GM12878 (cell line): ENCODE data around the gene RAB25. TPM values are rescaled to one million over a fixed set of nuclear protein-coding genes. Genes with fewer than 3 reads are reported as not detected.

ENCODE experiments used
- ATAC-seq: fragments of 200-7000 bp; cut with Tn5 transposase; 3 replicates; pipeline ENCODE4 v1.9.1; 2020; ENCODE audit warnings: mild to moderate bottlenecking, moderate library complexity
- BruUV-seq: library from RNA; stranded (reverse); fragments of 400-500 nt; replicated peaks from 2 replicates; lab custom pipeline; 2021; lab: Mats Ljungman, UMichigan
- CTCF ChIA-PET: fragments of 300-600 bp; sonication (Branson Sonifier 250); formaldehyde crosslinking; extraction: SDS; loops from one replicate; lab custom pipeline; 2021; ENCODE audit warnings: inconsistent platforms; lab: Yijun Ruan, JAX
- POLR2A ChIA-PET: fragments of 350-600 bp; formaldehyde crosslinking; extraction: SDS; loops from one replicate; lab custom pipeline; 2021; ENCODE audit warnings: inconsistent platforms; lab: Charles Lee
- RAD21 ChIA-PET: fragments of 300-600 bp; sonication (Branson Sonifier 250); formaldehyde crosslinking; loops from one replicate; lab custom pipeline; 2023; ENCODE audit warnings: antibody characterized with exemption; ENCODE audit not compliant: unreplicated experiment; lab: Charles Lee
- SMC1A ChIA-PET: fragments of 300-600 bp; sonication (Branson Sonifier 250); formaldehyde crosslinking; loops from one replicate; lab custom pipeline; 2023; ENCODE audit not compliant: unreplicated experiment, uncharacterized antibody; lab: Charles Lee
- DNase-seq: peaks from one replicate; pipeline ENCODE4 v3.0.0-alpha.2; 2011; ENCODE audit warnings: low read depth, low spot score
- FAIRE-seq: peaks from 3 replicates; lab custom pipeline; 2011; peaks lifted over from hg19 to GRCh38; lab: Jason Lieb, UNC
- H2AFZ ChIP-seq: 2 replicates; pipeline ENCODE4 v1.6.0; 2011; ENCODE audit warnings: low read depth, low read length, control low read depth; ENCODE audit not compliant: control insufficient read depth
- H3K27ac ChIP-seq: 2 replicates; pipeline ENCODE4 v1.5.1; 2011; ENCODE audit warnings: control low read depth; ENCODE audit not compliant: control insufficient read depth, insufficient read depth
- H3K27me3 ChIP-seq, 2 experiments: replicated peaks in 1 of 2; 2 replicates each; pipeline versions ENCODE4 v1.6.0 to v1.6.1; 2011; ENCODE audit warnings: low read length in 1 of 2; ENCODE audit not compliant: control insufficient read depth in 2 of 2, insufficient read depth in 2 of 2
- H3K36me3 ChIP-seq, 2 experiments: 2 replicates each; pipeline ENCODE4 v1.5.1; 2011; ENCODE audit warnings: low read length in 1 of 2; ENCODE audit not compliant: control insufficient read depth in 2 of 2, insufficient read depth in 2 of 2
- H3K4me1 ChIP-seq: 2 replicates; pipeline ENCODE4 v1.6.1; 2011; ENCODE audit warnings: mild to moderate bottlenecking, low read length, moderate library complexity, mixed read lengths; ENCODE audit not compliant: control insufficient read depth, insufficient read depth
- H3K4me2 ChIP-seq: 2 replicates; pipeline ENCODE4 v1.6.0; 2011; ENCODE audit warnings: control low read depth; ENCODE audit not compliant: control insufficient read depth, insufficient read depth
- H3K4me3 ChIP-seq: fragments of 200-600 bp; sonication (generic); 2 replicates; pipeline ENCODE4 v1.5.1; 2016
- H3K79me2 ChIP-seq: 2 replicates; pipeline ENCODE4 v1.6.0; 2011; ENCODE audit warnings: low read length; ENCODE audit not compliant: control insufficient read depth, insufficient read depth
- H3K9ac ChIP-seq: 2 replicates; pipeline ENCODE4 v1.8.0; 2011; ENCODE audit warnings: low read length, control low read depth, mixed read lengths; ENCODE audit not compliant: control insufficient read depth, insufficient read depth
- H3K9me3 ChIP-seq: replicated peaks from 3 replicates; pipeline ENCODE4 v1.5.1; 2011; ENCODE audit warnings: mild to moderate bottlenecking, low read length; ENCODE audit not compliant: control insufficient read depth, insufficient read depth
- H4K20me1 ChIP-seq: 2 replicates; pipeline ENCODE4 v1.6.0; 2011; ENCODE audit not compliant: control insufficient read depth, insufficient read depth
- BCLAF1 ChIP-seq: fragments of 450-650 bp; IDR thresholded peaks from 2 replicates; pipeline ENCODE4 v1.6.1; 2017; ENCODE audit warnings: antibody characterized with exemption, mild to moderate bottlenecking, moderate library complexity
- IRF4 ChIP-seq: IDR thresholded peaks from 2 replicates; pipeline ENCODE4 v1.6.1; 2011; ENCODE audit warnings: low read depth, low read length
- NRF1 ChIP-seq: conservative IDR thresholded peaks from 2 replicates; pipeline ENCODE4 v1.6.1; 2011; ENCODE audit warnings: mild to moderate bottlenecking, low read depth, low read length, improper control_type of control experiment
- POLR2A ChIP-seq: IDR thresholded peaks from 2 replicates; pipeline ENCODE4 v1.6.1; 2011; ENCODE audit warnings: low read depth, mild to moderate bottlenecking, low read length
- PRDM15 ChIP-seq: fragments of 450-650 bp; formaldehyde crosslinking; IDR thresholded peaks from 2 replicates; pipeline ENCODE4 v1.4.0; 2020; ENCODE audit warnings: mild to moderate bottlenecking, moderate library complexity
- SPI1 ChIP-seq: IDR thresholded peaks from 2 replicates; pipeline ENCODE4 v1.6.1; 2011; ENCODE audit warnings: low read depth, mild to moderate bottlenecking, low read length, moderate library complexity, borderline replicate concordance; ENCODE audit not compliant: insufficient read depth
- WGBS: methylation state at CpG from one replicate; pipeline ENCODE4 v1.1.6; 2016; ENCODE audit warnings: low lambda C conversion rate; ENCODE audit not compliant: insufficient replicate concordance, insufficient coverage; ENCODE audit errors: missing lambda C conversion rate; 5-methylcytosine and 5-hydroxymethylcytosine counted together
- in situ Hi-C: fragments of 300-500 bp; cut with MboI; formaldehyde crosslinking; loops from 9 replicates; pipeline ENCODE4 v1.14.3; 2018; ENCODE audit warnings: mixed read lengths
- intact Hi-C: fragments of 100-400 bp; cut with micrococcal nuclease; formaldehyde crosslinking; loops from one replicate; pipeline ENCODE4 v1.14.2; 2022; ENCODE audit not compliant: unreplicated experiment
- polyA plus RNA-seq, 11 experiments: library from polyadenylated mRNA; depleted of rRNA in 4 of 11; unstranded in 6 of 11; stranded (reverse) in 5 of 11; fragments of >200 nt; fragmentation: Nextera tagmentation in 4 of 11; fragmentation: Illumina TruSeq in 1 of 11; extraction: Ambion mirVana in 4 of 11; extraction: Trizol in 1 of 11; gene quantifications; 1 replicate in 1 of 11; 2 replicates in 10 of 11; pipeline versions ENCODE4 v1.2.1 to v1.2.3, GENCODE V29; 2011 to 2016; ENCODE audit warnings: inconsistent platforms in 2 of 11, missing spikeins in 2 of 11, low read depth in 1 of 11
- total RNA-seq, 4 experiments: library from RNA; depleted of rRNA in 3 of 4; stranded (reverse); fragments of >200 nt in 3 of 4; fragmentation: Illumina TruSeq in 1 of 4; extraction: Trizol in 1 of 4; gene quantifications; 2 replicates each; pipeline versions ENCODE4 v1.2.1 to v1.2.3, GENCODE V29; 2013 to 2021
- TF ChIP-seq, protein P1 (sequence below): fragments of 450-650 bp; IDR thresholded peaks from 2 replicates; pipeline ENCODE4 v1.6.1; 2016; ENCODE audit warnings: mild to moderate bottlenecking

The RAB25 gene
- total and polyA plus RNA-seq, 10 of the 15 experiments (the other 5 are each of a cell fraction or from before 2014, with no cell fraction given): 0.16 to 0.36 (median 0.22) TPM; not detected in 7

DNA sequence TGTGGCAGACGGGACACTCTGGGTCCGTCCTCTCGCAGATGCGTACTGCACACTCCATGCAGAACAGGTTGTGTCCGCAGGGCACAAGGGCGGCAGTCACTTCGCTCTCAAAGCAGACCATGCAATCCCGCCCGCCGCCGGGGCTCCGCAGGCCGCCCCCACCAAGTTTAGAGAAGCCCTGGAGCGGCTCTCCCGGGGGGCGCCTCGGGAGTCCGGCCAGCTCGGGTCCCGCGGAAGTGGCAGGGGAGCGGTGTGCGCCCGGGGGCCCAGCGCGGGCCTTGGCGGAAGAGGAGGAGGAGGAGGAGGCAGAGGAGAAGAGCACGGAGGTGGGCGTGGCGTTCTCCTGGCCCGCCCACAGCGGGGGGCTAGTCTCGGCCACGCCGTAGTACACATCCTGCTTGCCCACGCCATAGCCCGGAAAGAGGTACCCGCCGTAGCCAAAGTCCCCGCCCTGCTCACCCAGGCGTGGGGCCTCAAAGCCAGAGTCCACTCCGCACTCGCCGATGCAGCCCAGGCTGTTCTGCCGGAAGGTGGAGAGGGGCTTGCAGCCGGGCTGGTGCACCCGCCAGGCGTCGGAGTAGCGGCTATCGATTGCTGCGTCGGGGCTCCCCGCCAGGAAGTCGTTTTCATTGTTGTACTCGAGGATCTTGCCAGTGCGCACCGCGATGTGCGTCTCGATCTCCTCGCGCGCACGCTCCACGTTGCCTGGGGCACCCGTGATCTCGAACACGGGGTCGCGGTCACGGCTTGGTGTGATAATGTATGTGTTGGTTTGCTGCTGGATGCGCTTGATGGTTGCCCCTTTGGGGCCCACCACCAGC, 15.9 kb downstream of the RAB25 start (continued):
- no peak for TF ChIP-seq BCLAF1
- TF ChIP-seq POLR2A: peak; percentile 64; the same call in 1 of the 2 replicates
- TF ChIP-seq PRDM15: no peak
- TF ChIP-seq, all 136 proteins: peak for 18

DNA sequence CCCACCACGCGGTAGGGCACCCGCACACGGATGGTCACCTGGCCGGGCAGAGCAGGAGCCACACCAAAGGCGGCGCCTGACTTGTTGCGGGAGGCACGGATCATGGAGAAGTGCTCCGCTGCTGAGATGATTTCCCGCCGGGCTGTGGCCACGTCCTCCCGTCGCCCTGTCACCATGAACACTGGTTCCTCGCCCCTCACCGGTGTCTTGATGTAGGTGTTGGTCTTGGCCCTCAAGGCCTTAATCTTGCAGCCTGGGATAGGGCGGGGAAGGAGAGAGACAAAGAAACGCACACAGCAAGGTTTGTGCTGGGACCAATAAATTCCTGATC, 16.4 kb downstream of the RAB25 start:
- Histone ChIP-seq H3K79me2 (peaks cover 2% of the 10 kb centered on the region; the same call in 1 of the 2 replicates), H3K4me2 (no peak overlapping the region; the same call in 1 of the 2 replicates), H3K9me3 (no peaks in the 10 kb centered on the region; the same call in 2 of the 3 replicates), H3K27me3 (no peaks in the 10 kb centered on the region; a peak in 1 of 4 replicates), H3K4me1 (peaks cover 10% of the 10 kb centered on the region), H4K20me1 (no peaks in the 10 kb centered on the region), H3K4me3 (no peak overlapping the region), H2AFZ (no peak overlapping the region), H3K27ac (no peak overlapping the region), H3K9ac (no peak overlapping the region), H3K36me3 (no peaks in the 10 kb centered on the region)
- ATAC-seq: no peak
- FAIRE-seq: no peak
- ChIA-PET RAD21 (no interaction called here), SMC1A (interaction anchor here (1.7 kb wide), 1 partner anchor 11 kb away, joined by 5 read pairs; no protein-coding TSS in a partner anchor), POLR2A (no interaction called here), CTCF (no interaction called here)
- 94% methylated on average over 19 of the region's 19 CpGs for WGBS
- TF ChIP-seq IRF4 (no peak), NRF1 (no peak), SPI1 (no peak)
- TF ChIP-seq, protein P1, sequence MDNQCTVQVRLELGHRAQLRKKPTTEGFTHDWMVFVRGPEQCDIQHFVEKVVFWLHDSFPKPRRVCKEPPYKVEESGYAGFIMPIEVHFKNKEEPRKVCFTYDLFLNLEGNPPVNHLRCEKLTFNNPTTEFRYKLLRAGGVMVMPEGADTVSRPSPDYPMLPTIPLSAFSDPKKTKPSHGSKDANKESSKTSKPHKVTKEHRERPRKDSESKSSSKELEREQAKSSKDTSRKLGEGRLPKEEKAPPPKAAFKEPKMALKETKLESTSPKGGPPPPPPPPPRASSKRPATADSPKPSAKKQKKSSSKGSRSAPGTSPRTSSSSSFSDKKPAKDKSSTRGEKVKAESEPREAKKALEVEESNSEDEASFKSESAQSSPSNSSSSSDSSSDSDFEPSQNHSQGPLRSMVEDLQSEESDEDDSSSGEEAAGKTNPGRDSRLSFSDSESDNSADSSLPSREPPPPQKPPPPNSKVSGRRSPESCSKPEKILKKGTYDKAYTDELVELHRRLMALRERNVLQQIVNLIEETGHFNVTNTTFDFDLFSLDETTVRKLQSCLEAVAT: peak; percentile 36; the same call in 1 of the 2 replicates
- in situ Hi-C loops (no loop called here), intact Hi-C loops (no loop called here)
- no peak for DNase-seq
- BruUV-seq: no TSS peak
